ENCODE data around the gene MCRS1.
"Not testable (repeated sequence)": the region's sequence is repeated elsewhere in the genome, so short reads cannot be mapped to it uniquely, and the experiment has no call there.

The MCRS1 gene

GRCh38 chr12:49540229-49541139 lies 27.5 kb downstream of the MCRS1 start:
- no peak for DNase-seq

GRCh38 chr12:49539406-49540228 lies 28.3 kb downstream of the MCRS1 start:
- DNase-seq = no peak

- DNase-seq = peak; percentile 82 to 85
These were observed 29.2 kb downstream of the MCRS1 start, which contains the start of gene KCNH3 for GRCh38 chr12:49538510-49539403. TSS of gene KCNH3 (plus strand) at chr12:49539030. CDS start at chr12:49539417, 387 bp downstream.

- peak; percentile 36 to 51 for DNase-seq
These were observed 30.0 kb downstream of the MCRS1 start for GRCh38 chr12:49537752-49538509.

GRCh38 chr12:49537231-49537751 lies 30.7 kb downstream of the MCRS1 start:
- DNase-seq = no peak

GRCh38 chr12:49536526-49537071 lies 31.3 kb downstream of the MCRS1 start:
- no peak for DNase-seq

- DNase-seq = no peak
These were observed 31.9 kb downstream of the MCRS1 start for GRCh38 chr12:49535921-49536525.

GRCh38 chr12:49534731-49535278 lies 33.1 kb downstream of the MCRS1 start:
- no peak for DNase-seq

GRCh38 chr12:49534122-49534521 lies 33.8 kb downstream of the MCRS1 start:
- not testable (repeated sequence) for DNase-seq

GRCh38 chr12:49533331-49533730 lies 34.6 kb downstream of the MCRS1 start:
- no peak for DNase-seq

- no peak for DNase-seq
These were observed 36.2 kb downstream of the MCRS1 start for GRCh38 chr12:49531745-49532144.

- no peak for DNase-seq
These were observed 38.5 kb downstream of the MCRS1 start for GRCh38 chr12:49529414-49529813.

GRCh38 chr12:49527361-49528130 lies 40.4 kb downstream of the MCRS1 start:
- no peak for DNase-seq

GRCh38 chr12:49525942-49526341 lies 42.0 kb downstream of the MCRS1 start:
- DNase-seq = no peak

- DNase-seq = no peak
These were observed 43.1 kb downstream of the MCRS1 start for GRCh38 chr12:49524660-49525324.

GRCh38 chr12:49521389-49521788 lies 46.6 kb downstream of the MCRS1 start:
- no peak for DNase-seq

GRCh38 chr12:49519574-49519936 lies 48.4 kb downstream of the MCRS1 start:
- no peak for DNase-seq

- DNase-seq = no peak
These were observed 48.9 kb downstream of the MCRS1 start for GRCh38 chr12:49518914-49519573.

- DNase-seq = no peak
These were observed 52.7 kb downstream of the MCRS1 start for GRCh38 chr12:49515266-49515665.

All from stimulated activated CD4-positive, alpha-beta T cell treated with anti-CD3 and anti-CD28 coated beads, Interleukin-2, amount 100 ng/mL, for 24 hours (primary cell).